A549 (cell line): ENCODE results near the gene ACACA. TPM values are rescaled to one million over a fixed set of nuclear protein-coding genes. Genes with fewer than 3 reads are reported as not detected.

Source experiments
- ATAC-seq, 2 experiments: fragments of 200-7000 bp in 1 of 2; fragments of >200 bp in 1 of 2; cut with Nextera tagmentation in 1 of 2; cut with Tn5 transposase in 1 of 2; 3 replicates each; pipeline versions ENCODE4 v1.8.0 to v1.9.1; 2018 to 2020; ENCODE audit warnings: mild to moderate bottlenecking in 1 of 2, moderate library complexity in 1 of 2
- CTCF ChIA-PET: fragments of 300-600 bp; sonication (Branson Sonifier 250); formaldehyde crosslinking; extraction: SDS; loops from one replicate; lab custom pipeline; 2021; ENCODE audit warnings: antibody characterized with exemption, inconsistent platforms; lab: Yijun Ruan, JAX
- POLR2A ChIA-PET: fragments of 350-600 bp; formaldehyde crosslinking; extraction: SDS; loops from one replicate; lab custom pipeline; 2021; ENCODE audit warnings: antibody characterized with exemption, inconsistent platforms; lab: Yijun Ruan, JAX
- DNase-seq, 2 experiments: peaks; one replicate each; pipeline versions ENCODE4 v3.0.0 to v3.0.0-alpha.2; 2011 to 2016; ENCODE audit warnings: low read depth in 1 of 2, low spot score in 1 of 2
- FAIRE-seq: peaks from 2 replicates; lab custom pipeline; 2011; peaks lifted over from hg19 to GRCh38; lab: Jason Lieb, UNC
- H3K27ac ChIP-seq, 2 experiments: fragments of >200 bp; sonication (Bioruptor Twin); formaldehyde crosslinking; 3 replicates each; pipeline ENCODE4 v1.5.1; 2016 to 2017
- H3K4me1 ChIP-seq: fragments of >200 bp; sonication (Bioruptor Twin); formaldehyde crosslinking; 3 replicates; pipeline ENCODE4 v1.6.1; 2016
- H3K4me2 ChIP-seq: fragments of >200 bp; sonication (Bioruptor Twin); formaldehyde crosslinking; 3 replicates; pipeline ENCODE4 v1.6.1; 2016
- H3K4me3 ChIP-seq: fragments of >200 bp; sonication (Bioruptor Twin); formaldehyde crosslinking; 3 replicates; pipeline ENCODE4 v1.5.1; 2016
- H3K9me3 ChIP-seq: fragments of >200 bp; sonication (Bioruptor Twin); formaldehyde crosslinking; 3 replicates; pipeline ENCODE4 v1.6.1; 2016
- CBX2 ChIP-seq: fragments of 200-600 bp; sonication (generic); IDR thresholded peaks from 2 replicates; pipeline ENCODE4 v1.6.1; 2016; ENCODE audit warnings: low read depth, mild to moderate bottlenecking, borderline replicate concordance
- CEBPB ChIP-seq, 2 experiments: fragments of >200 bp in 1 of 2; sonication (Bioruptor Twin) in 1 of 2; formaldehyde crosslinking in 1 of 2; IDR thresholded peaks; 2 replicates each; pipeline ENCODE4 v1.6.1; 2012 to 2016
- EHMT2 ChIP-seq: fragments of 200-600 bp; sonication (generic); IDR thresholded peaks from 2 replicates; pipeline ENCODE4 v1.6.1; 2016; ENCODE audit warnings: antibody characterized with exemption, low read depth, mild to moderate bottlenecking, moderate library complexity
- FOSB ChIP-seq: fragments of 250-450 bp; sonication (Bioruptor Pico); IDR thresholded peaks from 2 replicates; pipeline ENCODE4 v1.5.0; 2020; ENCODE audit warnings: mild to moderate bottlenecking, moderate library complexity
- FOSL2 ChIP-seq, 2 experiments: fragments of 450-650 bp in 1 of 2; fragments of >200 bp in 1 of 2; sonication (Bioruptor Twin) in 1 of 2; formaldehyde crosslinking; IDR thresholded peaks; 2 replicates each; pipeline versions ENCODE4 v1.5.0 to v1.6.1; 2016 to 2020; ENCODE audit warnings: mild to moderate bottlenecking in 1 of 2, moderate library complexity in 1 of 2
- HOXA7 ChIP-seq: fragments of 250-450 bp; sonication (Bioruptor Pico); IDR thresholded peaks from 2 replicates; pipeline ENCODE4 v1.5.0; 2020; ENCODE audit warnings: mild to moderate bottlenecking, moderate library complexity
- HOXB13 ChIP-seq: fragments of 250-450 bp; sonication (Bioruptor Pico); IDR thresholded peaks from 2 replicates; pipeline ENCODE4 v1.5.0; 2020; ENCODE audit warnings: low read depth, mild to moderate bottlenecking, moderate library complexity
- KDM5A ChIP-seq: fragments of 200-600 bp; sonication (generic); IDR thresholded peaks from 2 replicates; pipeline ENCODE4 v1.6.1; 2016; ENCODE audit warnings: antibody characterized with exemption, mild to moderate bottlenecking
- MAZ ChIP-seq: fragments of 150-350 bp; IDR thresholded peaks from 2 replicates; pipeline ENCODE4 v1.6.1; 2014; ENCODE audit warnings: antibody characterized with exemption, low read depth, low read length, borderline replicate concordance
- MYC ChIP-seq: IDR thresholded peaks from 2 replicates; pipeline ENCODE4 v1.6.1; 2012; ENCODE audit warnings: mild to moderate bottlenecking, inconsistent platforms, low read length, improper control_type of control experiment, borderline replicate concordance
- NPAS2 ChIP-seq: fragments of 250-450 bp; sonication (Bioruptor Pico); IDR thresholded peaks from 2 replicates; pipeline ENCODE4 v1.8.0; 2022; ENCODE audit warnings: mild to moderate bottlenecking, moderate library complexity, borderline replicate concordance
- RAD21 ChIP-seq, 2 experiments: fragments of >200 bp in 1 of 2; sonication (Bioruptor Twin) in 1 of 2; formaldehyde crosslinking in 1 of 2; IDR thresholded peaks in 1 of 2; conservative IDR thresholded peaks in 1 of 2; 2 replicates in 1 of 2; 3 replicates in 1 of 2; pipeline ENCODE4 v1.6.1; 2012 to 2018; ENCODE audit warnings: inconsistent platforms in 1 of 2
- SREBF2 ChIP-seq: fragments of 450-650 bp; IDR thresholded peaks from 2 replicates; pipeline ENCODE4 v1.6.1; 2014; ENCODE audit warnings: mild to moderate bottlenecking, moderate library complexity
- ZC3H11A ChIP-seq: fragments of 450-650 bp; IDR thresholded peaks from 2 replicates; pipeline ENCODE4 v1.6.1; 2014; ENCODE audit warnings: antibody characterized with exemption, mild to moderate bottlenecking
- ZFP36 ChIP-seq: fragments of 450-650 bp; IDR thresholded peaks from 2 replicates; pipeline ENCODE4 v1.6.1; 2014; ENCODE audit warnings: borderline replicate concordance; ENCODE audit not compliant: partially characterized antibody
- ZNF302 ChIP-seq: fragments of 250-450 bp; sonication (Bioruptor Pico); IDR thresholded peaks from 2 replicates; pipeline ENCODE4 v1.9.0; 2021; ENCODE audit warnings: inconsistent platforms, mild to moderate bottlenecking, moderate library complexity
- polyA plus RNA-seq, 4 experiments: library from polyadenylated mRNA; depleted of rRNA in 3 of 4; stranded (reverse); fragments of >200 nt; fragmentation: RNase III in 1 of 4; extraction: RNeasy Plus Mini Kit Qiagen cat#74134 plus additional on column Dnase treatment in 1 of 4; gene quantifications; 2 replicates in 3 of 4; 3 replicates in 1 of 4; pipeline ENCODE4 v1.2.3, GENCODE V29; 2011 to 2017
- TF ChIP-seq, protein P1 (sequence below): fragments of 200-600 bp; sonication (generic); IDR thresholded peaks from 2 replicates; pipeline ENCODE4 v1.6.1; 2016; ENCODE audit warnings: antibody characterized with exemption, mild to moderate bottlenecking, moderate library complexity
- TF ChIP-seq, protein P2 (sequence below): IDR thresholded peaks from 2 replicates; pipeline ENCODE4 v1.6.1; 2012
- TF ChIP-seq, protein P3 (sequence below): fragments of 250-450 bp; sonication (Bioruptor Pico); IDR thresholded peaks from 2 replicates; pipeline ENCODE4 v1.5.0; 2020; ENCODE audit warnings: low read depth, mild to moderate bottlenecking, moderate library complexity
- TF ChIP-seq, protein P4 (sequence below): fragments of 250-450 bp; sonication (Bioruptor Pico); IDR thresholded peaks from 2 replicates; pipeline ENCODE4 v1.5.0; 2021; ENCODE audit warnings: mild to moderate bottlenecking, moderate library complexity, borderline replicate concordance

Gene ACACA
- polyA plus RNA-seq, 2 of the 4 experiments (the other 2 are of a cell fraction) = 51.8 to 112 TPM

DNA sequence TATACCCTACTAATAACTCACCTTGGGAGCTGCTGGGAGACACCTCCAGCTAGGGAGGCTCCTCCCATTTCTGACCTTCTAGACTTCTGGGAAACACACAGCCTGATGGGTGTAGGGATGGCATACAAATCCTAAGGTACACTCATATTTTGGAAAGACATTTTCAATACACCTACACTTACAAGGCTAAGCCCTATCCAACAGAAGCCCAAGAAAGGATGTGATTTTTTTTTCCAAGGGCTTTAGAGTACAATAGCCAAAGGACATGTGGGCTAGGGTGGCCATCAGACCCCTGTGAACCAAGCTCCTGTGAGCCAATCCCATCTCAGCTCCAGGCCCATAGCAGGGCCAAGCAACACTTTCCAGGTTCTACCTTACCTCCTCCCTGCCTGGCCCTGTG, 313.9 kb downstream of the ACACA start:
- DNase-seq (no peak), FAIRE-seq (no peak), ATAC-seq (peak; percentile 15 to 27; a peak in 2 of 6 replicates)
- no peak overlapping the region for H3K4me2 ChIP-seq
- TF ChIP-seq SREBF2 (no peak), ZNF302 (no peak), MYC (no peak), EHMT2 (no peak), KDM5A (no peak), HOXB13 (CRISPR knock-in tag) (no peak), RAD21 (conservative IDR thresholded peaks at IDR 0.05 in 1 of 2, IDR thresholded peaks at IDR 0.05 in 1 of 2) (no peak), MAZ (no peak), NPAS2 (CRISPR knock-in tag) (no peak), CBX2 (no peak), ZC3H11A (no peak), FOSB (CRISPR knock-in tag) (no peak), ZFP36 (no peak), HOXA7 (CRISPR knock-in tag) (no peak), CEBPB (IDR thresholded peaks at IDR 0.05) (no peak), FOSL2 (IDR thresholded peaks at IDR 0.05) (no peak), FOSL2 (CRISPR knock-in tag; IDR thresholded peaks at IDR 0.05) (no peak)
- TF ChIP-seq, protein P1, sequence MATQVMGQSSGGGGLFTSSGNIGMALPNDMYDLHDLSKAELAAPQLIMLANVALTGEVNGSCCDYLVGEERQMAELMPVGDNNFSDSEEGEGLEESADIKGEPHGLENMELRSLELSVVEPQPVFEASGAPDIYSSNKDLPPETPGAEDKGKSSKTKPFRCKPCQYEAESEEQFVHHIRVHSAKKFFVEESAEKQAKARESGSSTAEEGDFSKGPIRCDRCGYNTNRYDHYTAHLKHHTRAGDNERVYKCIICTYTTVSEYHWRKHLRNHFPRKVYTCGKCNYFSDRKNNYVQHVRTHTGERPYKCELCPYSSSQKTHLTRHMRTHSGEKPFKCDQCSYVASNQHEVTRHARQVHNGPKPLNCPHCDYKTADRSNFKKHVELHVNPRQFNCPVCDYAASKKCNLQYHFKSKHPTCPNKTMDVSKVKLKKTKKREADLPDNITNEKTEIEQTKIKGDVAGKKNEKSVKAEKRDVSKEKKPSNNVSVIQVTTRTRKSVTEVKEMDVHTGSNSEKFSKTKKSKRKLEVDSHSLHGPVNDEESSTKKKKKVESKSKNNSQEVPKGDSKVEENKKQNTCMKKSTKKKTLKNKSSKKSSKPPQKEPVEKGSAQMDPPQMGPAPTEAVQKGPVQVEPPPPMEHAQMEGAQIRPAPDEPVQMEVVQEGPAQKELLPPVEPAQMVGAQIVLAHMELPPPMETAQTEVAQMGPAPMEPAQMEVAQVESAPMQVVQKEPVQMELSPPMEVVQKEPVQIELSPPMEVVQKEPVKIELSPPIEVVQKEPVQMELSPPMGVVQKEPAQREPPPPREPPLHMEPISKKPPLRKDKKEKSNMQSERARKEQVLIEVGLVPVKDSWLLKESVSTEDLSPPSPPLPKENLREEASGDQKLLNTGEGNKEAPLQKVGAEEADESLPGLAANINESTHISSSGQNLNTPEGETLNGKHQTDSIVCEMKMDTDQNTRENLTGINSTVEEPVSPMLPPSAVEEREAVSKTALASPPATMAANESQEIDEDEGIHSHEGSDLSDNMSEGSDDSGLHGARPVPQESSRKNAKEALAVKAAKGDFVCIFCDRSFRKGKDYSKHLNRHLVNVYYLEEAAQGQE = no peak
- TF ChIP-seq, protein P2, sequence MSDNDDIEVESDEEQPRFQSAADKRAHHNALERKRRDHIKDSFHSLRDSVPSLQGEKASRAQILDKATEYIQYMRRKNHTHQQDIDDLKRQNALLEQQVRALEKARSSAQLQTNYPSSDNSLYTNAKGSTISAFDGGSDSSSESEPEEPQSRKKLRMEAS = no peak
- TF ChIP-seq, protein P3, sequence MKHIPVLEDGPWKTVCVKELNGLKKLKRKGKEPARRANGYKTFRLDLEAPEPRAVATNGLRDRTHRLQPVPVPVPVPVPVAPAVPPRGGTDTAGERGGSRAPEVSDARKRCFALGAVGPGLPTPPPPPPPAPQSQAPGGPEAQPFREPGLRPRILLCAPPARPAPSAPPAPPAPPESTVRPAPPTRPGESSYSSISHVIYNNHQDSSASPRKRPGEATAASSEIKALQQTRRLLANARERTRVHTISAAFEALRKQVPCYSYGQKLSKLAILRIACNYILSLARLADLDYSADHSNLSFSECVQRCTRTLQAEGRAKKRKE (CRISPR knock-in tag) = no peak
- TF ChIP-seq, protein P4, sequence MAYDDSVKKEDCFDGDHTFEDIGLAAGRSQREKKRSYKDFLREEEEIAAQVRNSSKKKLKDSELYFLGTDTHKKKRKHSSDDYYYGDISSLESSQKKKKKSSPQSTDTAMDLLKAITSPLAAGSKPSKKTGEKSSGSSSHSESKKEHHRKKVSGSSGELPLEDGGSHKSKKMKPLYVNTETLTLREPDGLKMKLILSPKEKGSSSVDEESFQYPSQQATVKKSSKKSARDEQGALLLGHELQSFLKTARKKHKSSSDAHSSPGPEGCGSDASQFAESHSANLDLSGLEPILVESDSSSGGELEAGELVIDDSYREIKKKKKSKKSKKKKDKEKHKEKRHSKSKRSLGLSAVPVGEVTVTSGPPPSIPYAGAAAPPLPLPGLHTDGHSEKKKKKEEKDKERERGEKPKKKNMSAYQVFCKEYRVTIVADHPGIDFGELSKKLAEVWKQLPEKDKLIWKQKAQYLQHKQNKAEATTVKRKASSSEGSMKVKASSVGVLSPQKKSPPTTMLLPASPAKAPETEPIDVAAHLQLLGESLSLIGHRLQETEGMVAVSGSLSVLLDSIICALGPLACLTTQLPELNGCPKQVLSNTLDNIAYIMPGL (CRISPR knock-in tag) = no peak
- peaks cover 10% of the 10 kb centered on the region; the same call in 1 of the 3 replicates for H3K4me1 ChIP-seq
- ChIA-PET POLR2A (no interaction called here), CTCF (interaction anchor here (0.6 to 1.9 kb wide), 5 partner anchors 21 to 463 kb away, joined by 3 to 8 read pairs (median 4); no protein-coding TSS in a partner anchor)
- no peaks in the 10 kb centered on the region for H3K9me3 ChIP-seq
- H3K4me3 ChIP-seq = no peak overlapping the region
- no peak overlapping the region for H3K27ac ChIP-seq
